Spleen (tissue), 13 donors: ENCODE measurements around the gene LDHA. TPM values are rescaled to one million over a fixed set of nuclear protein-coding genes. Genes with fewer than 3 reads are reported as not detected.

Experiments
- DNase-seq: peaks from one replicate; pipeline ENCODE4 v3.0.0-alpha.2; 2020
- H3K27ac ChIP-seq, 8 donors: fragments of 200-600 bp; sonication (generic) in 7 of 8; 1 replicate in 4 of 8; 2 replicates in 4 of 8; pipeline versions ENCODE4 v1.5.0 to v1.8.0; 2016 to 2021; ENCODE audit warnings: inconsistent platforms in 4 of 8, mild to moderate bottlenecking in 4 of 8, moderate library complexity in 1 of 8
- H3K27me3 ChIP-seq, 7 donors: fragments of 200-600 bp; sonication (generic) in 6 of 7; replicated peaks in 1 of 7; 1 replicate in 4 of 7; 2 replicates in 3 of 7; pipeline versions ENCODE4 v1.5.0 to v1.8.0; 2016 to 2021; ENCODE audit warnings: inconsistent platforms in 3 of 7, mild to moderate bottlenecking in 1 of 7
- H3K36me3 ChIP-seq, 6 donors: fragments of 200-600 bp; sonication (generic) in 5 of 6; 1 replicate in 4 of 6; 2 replicates in 2 of 6; pipeline versions ENCODE4 v1.5.0 to v1.8.0; 2016 to 2021; ENCODE audit warnings: inconsistent platforms in 2 of 6
- H3K4me1 ChIP-seq, 6 donors: fragments of 200-600 bp; sonication (generic) in 5 of 6; 1 replicate in 3 of 6; 2 replicates in 3 of 6; pipeline versions ENCODE4 v1.5.0 to v1.8.0; 2016 to 2021; ENCODE audit warnings: inconsistent platforms in 3 of 6
- H3K4me3 ChIP-seq, 8 donors: fragments of 200-600 bp; sonication (generic) in 7 of 8; 1 replicate in 4 of 8; 2 replicates in 4 of 8; pipeline versions ENCODE4 v1.5.0 to v1.8.0; 2016 to 2021; ENCODE audit warnings: inconsistent platforms in 4 of 8, mild to moderate bottlenecking in 4 of 8, moderate library complexity in 2 of 8
- H3K9me3 ChIP-seq, 8 donors: fragments of 200-600 bp; sonication (generic) in 7 of 8; 1 replicate in 4 of 8; 2 replicates in 4 of 8; pipeline versions ENCODE4 v1.5.0 to v1.8.0; 2016 to 2021; ENCODE audit warnings: inconsistent platforms in 4 of 8
- CTCF ChIP-seq, 11 experiments: fragments of 200-600 bp in 7 of 11; fragments of 450-650 bp in 4 of 11; sonication (generic) in 4 of 11; IDR thresholded peaks in 8 of 11; conservative IDR thresholded peaks in 3 of 11; 1 replicate in 7 of 11; 2 replicates in 4 of 11; pipeline versions ENCODE4 v1.4.0 to v1.8.0; 2016 to 2021; ENCODE audit warnings: antibody characterized with exemption in 11 of 11, inconsistent platforms in 4 of 11, mild to moderate bottlenecking in 1 of 11
- POLR2A ChIP-seq, 3 donors: fragments of 450-650 bp; IDR thresholded peaks; one replicate each; pipeline ENCODE4 v1.5.1; 2017; ENCODE audit warnings: antibody characterized with exemption in 3 of 3, mild to moderate bottlenecking in 1 of 3
- POLR2AphosphoS5 ChIP-seq, 3 donors: sonication (generic); formaldehyde crosslinking; IDR thresholded peaks; one replicate each; pipeline ENCODE4 v1.5.1; 2017; ENCODE audit warnings: antibody characterized with exemption in 3 of 3
- WGBS, 5 donors: extraction: QIAGEN DNeasy Blood & Tissue Kit in 3 of 5; methylation state at CpG; one replicate each; pipeline versions ENCODE4 v1.1.5 to v1.1.7; 2013 to 2018; 5-methylcytosine and 5-hydroxymethylcytosine counted together
- intact Hi-C: fragments of 100-400 bp; cut with DNase I; formaldehyde crosslinking; loops from one replicate; pipeline ENCODE4 v1.15.0; 2023; ENCODE audit warnings: low total_unique reads
- long read RNA-seq, 2 donors: transcript quantifications; one replicate each; lab custom pipeline, GENCODE V29; 2026
- polyA plus RNA-seq, 3 donors: library from polyadenylated mRNA; stranded (reverse); fragments of 200-250 nt; gene quantifications; one replicate each; pipeline ENCODE4 v1.2.1, GENCODE V29; 2013
- total RNA-seq, 7 donors: library from RNA; depleted of rRNA in 3 of 7; stranded (reverse); fragments of >200 nt in 3 of 7; fragmentation: NEBNext Ultra II Directional in 4 of 7; extraction: Animal tissue kit (Norgen Biotek cat#: 25700) in 4 of 7; gene quantifications; one replicate each; pipeline versions ENCODE4 v1.1.0 to v1.2.1, GENCODE V29; 2016 to 2021
- donor health status: healthy with polysubstance abuse.
- donor health status: DM: no; HTN: no; CAD: no; lungs with moderate emphysema.
- donor health status: DM: no; HTN: no; CAD: no.
- donor health status: Bipolar disorder and iron deficiency.
- donor health status: healthy.
- donor health status: DM: no; HTN: no; CAD: no.
- donor health status: DM: yes; HTN: yes; CAD: no.

Gene LDHA
- total RNA-seq, result 100 to 1,000 TPM; 221 to 415 (median 286) TPM
- 100 to 1,000 TPM; 139 to 260 (median 206) TPM for polyA plus RNA-seq
- long read RNA-seq, donor 1, transcript LDHA-220 (7 exons, 1,288 nt), result minor isoform, 8 of 118 reads
- long read RNA-seq, donor 1, transcript LDHA-205 (8 exons, 2,416 nt), result major isoform, 73 of 118 reads
- long read RNA-seq, donor 1, transcript LDHA-216 (4 exons, 1,345 nt), result minor isoform, 22 of 118 reads
- long read RNA-seq, donor 1, transcript LDHA-202 (5 exons, 2,169 nt), result minor isoform, 11 of 118 reads
- long read RNA-seq, donor 1, partial matches to known transcripts, result 0 of 118 reads
- long read RNA-seq, donor 1, other reads (novel, unspliced or antisense), result 0 of 118 reads
- long read RNA-seq, donor 2, transcript LDHA-205 (8 exons, 2,416 nt), result major isoform, 68 of 143 reads
- long read RNA-seq, donor 2, transcript LDHA-220 (7 exons, 1,288 nt), result minor isoform, 5 of 143 reads
- long read RNA-seq, donor 2, transcript LDHA-202 (5 exons, 2,169 nt), result minor isoform, 5 of 143 reads
- long read RNA-seq, donor 2, transcript LDHA-216 (4 exons, 1,345 nt), result minor isoform, 11 of 143 reads
- long read RNA-seq, donor 2, partial matches to known transcripts, result 52 of 143 reads
- long read RNA-seq, donor 2, other reads (novel, unspliced or antisense), result 0 of 143 reads

GRCh38 chr11:18394275-18394927 lies at the start of gene LDHA:
Gene LDHA, plus strand, starts transcription at chr11:18394563. Its CDS starts 2,280 bp downstream, at chr11:18396843.
- Histone ChIP-seq H3K4me3 (peak within 1 kb of the TSS; percentile 86 to 95 (median 92)), H3K27me3 (no peaks in the 10 kb centered on the region), H3K9me3 (no peaks in the 10 kb centered on the region), H3K36me3 (peaks cover 0 to 29% (median 27%) of the 10 kb centered on the region in 6 donors), H3K27ac (peak within 1 kb of the TSS; percentile 95 to 99 (median 96)), H3K4me1 (peaks cover 8 to 64% (median 35%) of the 10 kb centered on the region in 6 donors)
- TF ChIP-seq POLR2A (IDR thresholded peaks at IDR 0.05) (peak; percentile 97 to 98 (median 98)), POLR2AphosphoS5 (IDR thresholded peaks at IDR 0.05) (peak; percentile 100), CTCF (IDR thresholded peaks at IDR 0.05 in 8 of 11, conservative IDR thresholded peaks at IDR 0.05 in 3 of 11) (no peak)
- DNase-seq, result peak; percentile 100
- intact Hi-C loops, result no loop called here
- WGBS, 5 donors, result 0 to 1% (median 0%) methylated on average over 46 to 60 of the region's 60 CpGs

- Histone ChIP-seq H3K4me1 (no peaks in the 10 kb centered on the region), H3K9me3 (no peaks in the 10 kb centered on the region), H3K4me3 (no peak overlapping the region), H3K27me3 (no peaks in the 10 kb centered on the region), H3K36me3 (peaks cover 5 to 98% (median 76%) of the 10 kb centered on the region in 6 donors), H3K27ac (no peak overlapping the region)
- intact Hi-C loops, result no loop called here
- DNase-seq, result no peak
- TF ChIP-seq POLR2A (IDR thresholded peaks at IDR 0.05) (no peak), POLR2AphosphoS5 (IDR thresholded peaks at IDR 0.05) (no peak)
- 75 to 86% (median 81%) methylated on average over 5 of the region's 5 CpGs for WGBS, 5 donors
Observed at GRCh38 chr11:18347471-18348125, 46.8 kb upstream of the LDHA start.

GRCh38 chr11:18352581-18352980 lies 41.8 kb upstream of the LDHA start:
- DNase-seq, result no peak
- WGBS, 5 donors, result 90 to 97% (median 94%) methylated on average over 3 of the region's 3 CpGs
- Histone ChIP-seq H3K36me3 (peaks cover 5 to 98% (median 66%) of the 10 kb centered on the region in 6 donors), H3K9me3 (no peaks in the 10 kb centered on the region), H3K27me3 (no peaks in the 10 kb centered on the region), H3K4me3 (no peak overlapping the region), H3K4me1 (no peaks in the 10 kb centered on the region), H3K27ac (no peak overlapping the region)
- TF ChIP-seq CTCF (IDR thresholded peaks at IDR 0.05 in 8 of 11, conservative IDR thresholded peaks at IDR 0.05 in 3 of 11) (no peak), POLR2A (IDR thresholded peaks at IDR 0.05) (no peak), POLR2AphosphoS5 (IDR thresholded peaks at IDR 0.05) (no peak)
- intact Hi-C loops, result no loop called here

- Histone ChIP-seq H3K4me3 (no peak overlapping the region), H3K27ac (no peak overlapping the region), H3K4me1 (no peaks in the 10 kb centered on the region), H3K36me3 (peaks cover 0 to 100% (median 82%) of the 10 kb centered on the region in 6 donors), H3K27me3 (no peaks in the 10 kb centered on the region), H3K9me3 (no peaks in the 10 kb centered on the region)
- no peak for DNase-seq
- WGBS, 5 donors, result 91 to 96% (median 93%) methylated on average over 4 of the region's 4 CpGs
- intact Hi-C loops, result no loop called here
- no peak for TF ChIP-seq POLR2A (IDR thresholded peaks at IDR 0.05)
- TF ChIP-seq CTCF (IDR thresholded peaks at IDR 0.05 in 8 of 11, conservative IDR thresholded peaks at IDR 0.05 in 3 of 11), result no peak
- no peak for TF ChIP-seq POLR2AphosphoS5 (IDR thresholded peaks at IDR 0.05)
Observed at GRCh38 chr11:18358646-18359045, 35.7 kb upstream of the LDHA start.
